Muscle of leg (tissue), 16 donors: ENCODE measurements around the gene BRCA2. TPM values are rescaled to one million over a fixed set of nuclear protein-coding genes. Genes with fewer than 3 reads are reported as not detected.

ENCODE experiments used
- DNase-seq: peaks from one replicate; pipeline ENCODE4 v3.0.0; 2013
- H3K27ac ChIP-seq: one replicate; pipeline ENCODE4 v1.5.1; 2013; ENCODE audit warnings: mild to moderate bottlenecking, low read length, control low read depth
- H3K27me3 ChIP-seq: one replicate; pipeline ENCODE4 v1.6.1; 2013; ENCODE audit warnings: low read length; ENCODE audit not compliant: control insufficient read depth, insufficient read depth
- H3K36me3 ChIP-seq: one replicate; pipeline ENCODE4 v1.6.1; 2013; ENCODE audit warnings: low read length; ENCODE audit not compliant: control insufficient read depth, insufficient read depth
- H3K4me1 ChIP-seq: one replicate; pipeline ENCODE4 v1.6.1; 2013; ENCODE audit warnings: low read length; ENCODE audit not compliant: control insufficient read depth, insufficient read depth
- H3K4me3 ChIP-seq: one replicate; pipeline ENCODE4 v1.5.1; 2013; ENCODE audit warnings: low read length, control low read depth
- H3K9me3 ChIP-seq: replicated peaks from 2 replicates; pipeline ENCODE4 v1.6.1; 2013; ENCODE audit warnings: low read depth, low read length; ENCODE audit not compliant: control insufficient read depth
- WGBS: methylation state at CpG from one replicate; pipeline ENCODE4 v1.1.5; 2013; ENCODE audit warnings: missing lambda C conversion rate; ENCODE audit not compliant: insufficient coverage; 5-methylcytosine and 5-hydroxymethylcytosine counted together
- long read RNA-seq, 11 donors: transcript quantifications; one replicate each; lab custom pipeline, GENCODE V29; 2026
- polyA plus RNA-seq, 8 donors: library from polyadenylated mRNA; unstranded; fragments of 120-200 nt; gene quantifications; one replicate each; pipeline versions ENCODE4 v1.2.1 to v1.2.3, GENCODE V29; 2013; ENCODE audit warnings: inconsistent platforms in 1 of 8, low replicate concordance in 1 of 8; ENCODE audit not compliant: insufficient read length in 8 of 8, insufficient read depth in 1 of 8
- total RNA-seq: library from RNA; stranded (reverse); fragments of 120-200 nt; gene quantifications from one replicate; pipeline ENCODE4 v1.2.4, GENCODE V29; 2013

Gene BRCA2
- total RNA-seq (3.4 TPM), polyA plus RNA-seq (1 to 10 TPM; 3.0 to 4.4 (median 3.5) TPM)
- long read RNA-seq, donor 1 = 0 reads
- long read RNA-seq, donor 2 = 0 reads
- long read RNA-seq, donor 3 = 0 reads
- long read RNA-seq, donor 4 = 0 reads
- long read RNA-seq, donor 5 = 0 reads
- long read RNA-seq, donor 6 = 0 reads
- long read RNA-seq, donor 7 = 0 reads
- long read RNA-seq, donor 8 = 0 reads
- long read RNA-seq, donor 9 = 0 reads
- long read RNA-seq, donor 10, partial matches to known transcripts = 0 of 2 reads
- long read RNA-seq, donor 10, other reads (novel, unspliced or antisense) = 0 of 2 reads
- long read RNA-seq, donor 11 = 0 reads

- no peaks in the 10 kb centered on the region for H3K9me3 ChIP-seq
- H3K36me3 ChIP-seq = no peaks in the 10 kb centered on the region
- H3K4me1 ChIP-seq = peaks cover 8% of the 10 kb centered on the region
- peak; percentile 97 for DNase-seq
- H3K27ac ChIP-seq = peak within 1 kb of the TSS; percentile 99
- WGBS = under 1% methylated on average over 55 of the region's 60 CpGs
- H3K4me3 ChIP-seq = peak within 1 kb of the TSS; percentile 65
- no peaks in the 10 kb centered on the region for H3K27me3 ChIP-seq
Observed at GRCh38 chr13:32315238-32316027, at the start of gene BRCA2, which contains the start of gene ZAR1L. BRCA2 (plus strand) TSS chr13:32315508; CDS start chr13:32316461, 953 bp downstream. ZAR1L (minus strand) TSS chr13:32315363; CDS start chr13:32311925, 3,438 bp downstream.

- Histone ChIP-seq H3K27ac (no peak overlapping the region), H3K4me1 (peaks cover 12% of the 10 kb centered on the region), H3K27me3 (no peaks in the 10 kb centered on the region), H3K36me3 (peaks cover 35% of the 10 kb centered on the region), H3K4me3 (no peak overlapping the region), H3K9me3 (no peaks in the 10 kb centered on the region)
- no peak for DNase-seq
- no CpG with 5 or more reads among the region's 2 CpGs for WGBS
Observed at GRCh38 chr13:32265726-32266125, 49.6 kb upstream of the BRCA2 start.

GRCh38 chr13:32266130-32266529 is 49.2 kb upstream of the BRCA2 start:
- Histone ChIP-seq H3K4me1 (peaks cover 8% of the 10 kb centered on the region), H3K36me3 (peaks cover 39% of the 10 kb centered on the region), H3K4me3 (no peak overlapping the region), H3K27ac (no peak overlapping the region), H3K9me3 (no peaks in the 10 kb centered on the region), H3K27me3 (no peaks in the 10 kb centered on the region)
- DNase-seq = no peak
- no CpG with 5 or more reads among the region's 1 CpG for WGBS

GRCh38 chr13:32267836-32268439 is 47.4 kb upstream of the BRCA2 start:
- WGBS = 60% methylated on average over 5 of the region's 7 CpGs
- H3K4me1 ChIP-seq = no peaks in the 10 kb centered on the region
- H3K4me3 ChIP-seq = no peak overlapping the region
- H3K27me3 ChIP-seq = no peaks in the 10 kb centered on the region
- peaks cover 41% of the 10 kb centered on the region for H3K36me3 ChIP-seq
- H3K9me3 ChIP-seq = no peaks in the 10 kb centered on the region
- no peak for DNase-seq
- H3K27ac ChIP-seq = no peak overlapping the region

GRCh38 chr13:32272021-32272683 is 43.2 kb upstream of the BRCA2 start:
- no peak for DNase-seq
- peaks cover 32% of the 10 kb centered on the region for H3K36me3 ChIP-seq
- H3K9me3 ChIP-seq = no peaks in the 10 kb centered on the region
- no peaks in the 10 kb centered on the region for H3K4me1 ChIP-seq
- H3K27ac ChIP-seq = no peak overlapping the region
- WGBS = no CpG with 5 or more reads among the region's 4 CpGs
- H3K27me3 ChIP-seq = no peaks in the 10 kb centered on the region
- no peak overlapping the region for H3K4me3 ChIP-seq

- Histone ChIP-seq H3K36me3 (peaks cover 37% of the 10 kb centered on the region), H3K9me3 (no peaks in the 10 kb centered on the region), H3K27ac (no peak overlapping the region), H3K4me3 (no peak overlapping the region), H3K4me1 (no peaks in the 10 kb centered on the region), H3K27me3 (no peaks in the 10 kb centered on the region)
- DNase-seq = no peak
- WGBS = no CpG with 5 or more reads among the region's 1 CpG
Observed at GRCh38 chr13:32277839-32278238, 37.5 kb upstream of the BRCA2 start.

- Histone ChIP-seq H3K36me3 (peaks cover 37% of the 10 kb centered on the region), H3K27ac (no peak overlapping the region), H3K9me3 (no peaks in the 10 kb centered on the region), H3K27me3 (no peaks in the 10 kb centered on the region), H3K4me1 (no peaks in the 10 kb centered on the region), H3K4me3 (no peak overlapping the region)
- no peak for DNase-seq
- WGBS = 60% methylated on average over 1 of the region's 3 CpGs
Observed at GRCh38 chr13:32278426-32278825, 36.9 kb upstream of the BRCA2 start.

- WGBS = no CpG with 5 or more reads among the region's 1 CpG
- peak; percentile 24 for DNase-seq
- Histone ChIP-seq H3K36me3 (peaks cover 26% of the 10 kb centered on the region), H3K27me3 (no peaks in the 10 kb centered on the region), H3K4me1 (peaks cover 3% of the 10 kb centered on the region), H3K9me3 (no peaks in the 10 kb centered on the region), H3K27ac (no peak overlapping the region), H3K4me3 (no peak overlapping the region)
Observed at GRCh38 chr13:32281096-32281495, 34.2 kb upstream of the BRCA2 start.

GRCh38 chr13:32282096-32282711 is 33.1 kb upstream of the BRCA2 start:
- DNase-seq = no peak
- WGBS = no CpG with 5 or more reads among the region's 2 CpGs
- H3K36me3 ChIP-seq = peaks cover 22% of the 10 kb centered on the region
- no peak overlapping the region for H3K4me3 ChIP-seq
- no peaks in the 10 kb centered on the region for H3K27me3 ChIP-seq
- no peaks in the 10 kb centered on the region for H3K9me3 ChIP-seq
- peaks cover 3% of the 10 kb centered on the region for H3K4me1 ChIP-seq
- H3K27ac ChIP-seq = no peak overlapping the region
